GM19463 (cell line): ENCODE data around the gene GPS1.
A peak's percentile ranks its signal among the peaks of the same experiment; 100 is the strongest.
"Not testable (repeated sequence)": the region's sequence is repeated elsewhere in the genome, so short reads cannot be mapped to it uniquely, and the experiment has no call there.

Experiments used
- ATAC-seq: cut with Tn5 transposase; IDR thresholded peaks from one replicate; pipeline ENCODE4 v1.9.1; 2021; ENCODE audit warnings: mild to moderate bottlenecking, moderate library complexity; ENCODE audit not compliant: unreplicated experiment

GPS1 gene

DNA sequence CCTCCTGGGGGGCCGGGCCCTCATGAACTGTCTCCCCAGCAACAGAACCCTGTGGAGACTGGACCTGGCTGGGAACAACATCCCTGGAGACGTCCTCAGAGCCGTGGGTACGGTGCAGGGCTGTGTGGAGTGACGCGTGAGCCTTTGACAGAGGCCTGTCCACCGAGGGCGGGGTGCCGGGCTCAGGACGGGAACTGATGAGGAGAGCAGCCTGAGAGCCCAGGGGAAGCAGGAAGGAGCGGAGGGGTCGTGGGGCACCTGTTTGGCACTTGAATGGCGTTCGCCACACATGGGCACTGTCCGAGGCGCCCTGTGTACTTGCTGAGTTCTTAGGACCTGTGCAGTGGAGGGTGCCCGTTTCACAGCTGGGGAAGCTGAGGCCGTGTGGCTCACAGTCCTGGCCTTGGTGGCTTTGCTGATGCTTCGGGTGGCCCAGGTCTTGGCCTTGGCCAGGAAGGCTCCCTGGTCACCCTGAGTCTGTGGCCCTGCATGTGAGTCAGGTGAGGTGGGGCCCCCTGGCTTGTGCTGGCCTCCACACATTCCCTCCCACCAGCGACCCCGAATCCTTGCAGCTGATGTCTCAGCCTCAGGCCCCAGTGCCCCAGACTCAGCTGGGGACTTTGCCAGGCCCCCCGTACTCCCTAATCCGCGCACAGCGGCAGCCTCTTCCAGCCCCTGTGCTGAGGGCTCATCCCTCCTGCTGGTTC, 26.1 kb upstream of the GPS1 start:
- no peak for ATAC-seq

DNA sequence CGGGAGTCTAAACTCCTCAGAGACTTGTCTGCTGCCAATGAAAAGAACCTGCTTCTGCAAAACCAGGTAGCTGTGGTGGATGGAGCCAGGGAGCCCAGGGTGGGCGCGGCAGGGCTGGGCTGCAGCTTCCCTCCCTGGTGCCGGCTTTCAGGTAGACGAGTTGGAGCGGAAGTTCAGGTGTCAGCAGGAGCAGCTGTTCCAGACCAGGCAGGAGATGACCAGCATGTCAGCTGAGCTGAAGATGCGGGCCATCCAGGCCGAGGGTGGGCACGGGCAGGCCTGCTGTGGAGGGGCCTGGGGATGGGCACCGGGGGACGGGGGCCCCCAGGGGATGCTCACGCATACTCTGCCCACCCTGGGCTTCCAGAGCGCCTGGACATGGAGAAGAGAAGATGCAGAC, 23.5 kb upstream of the GPS1 start:
- no peak for ATAC-seq

DNA sequence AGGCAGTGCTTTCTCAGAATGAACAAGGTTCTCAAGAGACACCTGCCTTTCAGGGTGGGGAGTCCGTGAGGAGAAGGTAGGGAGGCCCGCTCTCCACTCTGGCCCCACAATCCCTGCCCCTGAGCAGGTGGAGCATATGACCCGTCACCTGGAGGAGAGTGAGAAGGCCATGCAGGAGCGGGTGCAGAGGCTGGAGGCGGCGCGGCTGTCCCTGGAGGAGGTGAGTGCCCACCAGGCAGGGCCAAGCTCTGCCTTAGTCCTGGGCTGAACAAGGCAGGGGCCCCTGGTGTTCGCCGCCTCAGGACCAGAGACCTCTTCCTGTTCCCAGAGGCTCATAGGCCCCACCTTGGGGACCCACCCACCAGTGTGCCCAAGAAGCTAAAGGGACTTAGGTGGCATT, 22.7 kb upstream of the GPS1 start:
- no peak for ATAC-seq

DNA sequence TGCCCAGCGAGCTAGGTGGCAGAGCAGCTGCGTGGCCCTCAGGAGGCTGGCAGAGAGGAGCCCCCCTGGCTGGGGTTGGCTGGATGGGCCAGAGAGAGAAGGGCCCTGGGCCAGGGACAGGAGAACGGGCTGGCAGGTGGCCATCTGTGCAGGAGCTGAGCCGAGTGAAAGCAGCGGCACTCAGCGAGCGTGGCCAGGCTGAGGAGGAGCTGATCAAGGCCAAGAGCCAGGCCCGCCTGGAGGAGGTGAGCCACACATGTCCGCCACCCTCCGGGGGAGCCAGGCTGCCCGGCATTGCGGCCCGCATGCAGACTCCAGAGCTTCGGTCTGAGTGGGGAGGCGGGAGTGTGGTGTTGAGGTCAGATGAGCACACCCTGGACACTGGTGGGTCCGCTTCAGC, 22.3 kb upstream of the GPS1 start:
- no peak for ATAC-seq

DNA sequence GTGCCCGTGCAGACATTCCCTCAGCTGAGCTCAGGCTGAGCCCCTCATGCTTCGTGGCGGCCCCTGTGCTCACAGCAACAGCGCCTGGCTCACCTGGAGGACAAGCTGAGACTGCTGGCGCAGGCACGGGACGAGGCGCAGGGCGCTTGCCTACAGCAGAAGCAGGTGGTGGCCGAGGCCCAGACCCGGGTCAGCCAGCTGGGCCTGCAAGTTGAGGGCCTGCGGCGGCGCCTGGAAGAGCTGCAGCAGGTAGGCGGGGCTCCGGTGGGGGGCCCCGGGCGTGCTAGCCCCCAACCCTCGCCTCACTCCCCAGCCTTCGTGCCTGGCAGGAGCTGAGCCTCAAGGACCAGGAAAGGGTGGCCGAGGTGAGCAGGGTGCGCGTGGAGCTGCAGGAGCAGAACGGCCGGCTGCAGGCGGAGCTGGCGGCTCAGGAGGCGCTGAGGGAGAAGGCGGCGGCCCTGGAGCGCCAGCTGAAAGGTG, 21.7 kb upstream of the GPS1 start:
- no peak for ATAC-seq

DNA sequence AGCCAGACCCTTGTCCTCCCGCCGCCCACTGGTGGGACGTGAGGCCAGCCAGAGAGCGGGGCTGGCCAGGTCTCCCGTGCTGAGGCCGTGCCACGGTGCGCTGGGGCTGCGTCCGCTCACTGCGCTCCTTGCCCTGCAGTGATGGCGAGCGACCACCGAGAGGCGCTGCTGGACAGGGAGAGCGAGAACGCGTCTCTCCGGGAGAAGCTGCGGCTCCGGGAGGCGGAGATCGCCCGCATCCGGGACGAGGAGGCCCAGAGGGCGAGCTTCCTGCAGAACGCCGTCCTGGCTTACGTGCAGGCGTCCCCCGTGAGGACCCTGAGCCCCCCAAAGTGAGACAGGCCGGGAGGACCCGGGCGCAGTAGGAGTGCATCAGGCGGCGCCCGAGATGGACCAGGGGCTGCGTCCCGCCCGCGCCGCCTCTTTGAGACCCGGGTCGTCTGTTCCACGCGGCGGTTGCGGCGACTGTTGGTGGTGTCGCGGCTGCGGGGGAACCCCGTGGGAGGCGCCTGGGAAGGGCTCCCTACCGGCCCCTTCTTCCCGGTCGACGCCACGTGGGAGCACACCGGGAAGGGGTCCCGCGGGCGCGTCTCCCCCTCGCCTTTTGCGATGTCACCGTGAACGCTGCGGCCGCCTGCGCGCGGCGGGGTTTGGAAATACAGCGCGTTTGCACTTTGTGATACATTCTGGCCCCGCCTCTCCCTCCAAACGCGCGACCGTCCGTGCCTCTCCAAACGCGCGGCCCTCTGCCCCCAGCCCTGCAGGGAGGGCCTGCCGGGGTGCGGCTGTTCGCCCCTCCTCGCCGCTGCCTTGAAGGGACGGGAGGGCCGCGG, 21.0 kb upstream of the GPS1 start:
- ATAC-seq = no peak

DNA sequence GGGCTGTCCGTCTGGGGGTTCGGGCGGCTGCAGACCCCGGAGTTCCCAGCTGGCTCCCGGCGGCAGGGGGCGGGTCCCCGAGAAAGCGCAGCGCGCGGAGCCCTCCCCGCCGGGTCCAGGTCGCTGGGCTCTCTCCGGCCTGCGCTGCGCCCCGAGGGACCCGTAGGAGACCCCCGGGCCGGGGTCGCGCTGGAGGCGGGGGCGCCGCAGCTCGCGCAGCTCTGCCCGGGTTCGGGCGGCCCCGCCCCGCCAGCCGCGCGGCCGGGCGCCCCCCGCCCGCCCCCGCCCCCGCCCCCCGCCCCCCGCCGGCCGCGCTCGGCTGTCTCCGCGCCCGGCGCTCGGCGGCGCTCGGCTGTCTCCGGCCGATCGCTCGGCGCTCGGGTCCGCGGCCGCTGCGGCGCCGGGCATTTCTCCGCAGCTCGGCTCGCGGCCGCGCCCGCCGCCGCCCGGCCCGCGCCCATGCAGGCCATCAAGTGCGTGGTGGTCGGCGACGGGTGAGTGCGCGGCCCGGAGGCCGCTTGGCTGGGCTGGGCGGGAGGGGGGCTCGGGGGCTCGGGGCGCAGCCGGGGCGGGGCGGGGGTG, 20.3 kb upstream of the GPS1 start, which contains the start of gene RAC3:
RAC3 (plus strand) TSS at position 376 of the 582 bp plus-strand sequence; CDS start at position 460, 84 bp downstream.
- no peak for ATAC-seq

DNA sequence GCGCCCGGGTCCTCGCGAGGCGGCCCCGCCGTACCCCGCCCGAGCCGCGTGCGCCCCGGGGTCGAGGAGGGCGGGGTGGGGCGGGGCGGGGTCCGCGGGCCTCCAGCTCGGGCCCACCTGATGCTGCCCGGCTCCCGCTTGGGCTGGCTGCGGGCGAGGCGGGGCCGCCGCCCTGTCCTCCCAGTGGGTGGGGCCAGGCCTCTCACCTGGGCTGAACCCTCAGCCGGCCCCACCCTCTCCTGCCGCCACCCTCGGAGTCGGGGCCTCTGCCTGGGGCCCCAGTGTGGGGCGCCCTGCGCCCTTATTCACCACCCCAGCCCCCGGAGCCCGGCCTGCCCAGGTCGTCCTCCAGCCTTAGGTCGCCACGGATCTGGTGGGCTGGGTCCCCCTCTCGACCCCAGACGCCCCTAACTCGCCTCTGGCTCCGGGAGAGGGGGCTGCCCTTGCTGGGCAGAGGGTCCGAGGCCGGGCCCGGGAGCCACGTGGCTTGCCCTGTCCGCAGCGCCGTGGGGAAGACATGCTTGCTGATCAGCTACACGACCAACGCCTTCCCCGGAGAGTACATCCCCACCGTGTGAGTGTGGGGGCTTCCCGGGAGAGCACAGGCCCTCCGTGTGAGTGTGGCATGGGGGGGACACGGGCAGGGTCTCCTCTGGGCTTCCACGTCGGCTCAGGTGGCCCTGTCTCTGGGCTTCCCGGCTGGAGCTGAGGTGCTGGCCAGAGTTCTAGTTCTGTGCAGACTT, 19.6 kb upstream of the GPS1 start:
- no peak for ATAC-seq

DNA sequence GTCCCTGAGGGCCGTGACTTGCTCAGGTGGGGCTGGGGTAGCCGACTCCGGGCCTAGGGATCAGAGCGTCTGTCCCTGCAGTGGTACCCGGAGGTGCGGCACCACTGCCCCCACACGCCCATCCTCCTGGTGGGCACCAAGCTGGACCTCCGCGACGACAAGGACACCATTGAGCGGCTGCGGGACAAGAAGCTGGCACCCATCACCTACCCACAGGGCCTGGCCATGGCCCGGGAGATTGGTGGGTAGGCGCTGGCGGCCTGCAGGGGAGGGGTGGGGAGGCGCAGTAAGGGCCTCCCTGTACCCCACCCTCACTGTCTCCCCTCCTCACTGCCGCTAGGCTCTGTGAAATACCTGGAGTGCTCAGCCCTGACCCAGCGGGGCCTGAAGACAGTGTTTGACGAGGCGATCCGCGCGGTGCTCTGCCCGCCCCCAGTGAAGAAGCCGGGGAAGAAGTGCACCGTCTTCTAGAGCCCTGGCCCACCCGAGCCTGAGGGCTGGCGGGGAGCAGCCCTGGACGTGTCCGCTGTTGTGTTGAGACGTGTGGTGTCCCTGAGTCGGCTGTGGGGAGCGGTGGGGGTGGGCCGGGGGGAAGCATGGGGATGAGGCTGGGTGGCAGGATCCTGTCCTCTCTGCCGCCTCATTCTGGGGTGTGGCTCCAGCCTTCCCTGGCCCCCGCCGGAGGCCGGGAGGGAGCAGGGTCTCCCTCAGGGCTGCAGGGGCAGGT, 18.2 kb upstream of the GPS1 start:
- no peak for ATAC-seq

DNA sequence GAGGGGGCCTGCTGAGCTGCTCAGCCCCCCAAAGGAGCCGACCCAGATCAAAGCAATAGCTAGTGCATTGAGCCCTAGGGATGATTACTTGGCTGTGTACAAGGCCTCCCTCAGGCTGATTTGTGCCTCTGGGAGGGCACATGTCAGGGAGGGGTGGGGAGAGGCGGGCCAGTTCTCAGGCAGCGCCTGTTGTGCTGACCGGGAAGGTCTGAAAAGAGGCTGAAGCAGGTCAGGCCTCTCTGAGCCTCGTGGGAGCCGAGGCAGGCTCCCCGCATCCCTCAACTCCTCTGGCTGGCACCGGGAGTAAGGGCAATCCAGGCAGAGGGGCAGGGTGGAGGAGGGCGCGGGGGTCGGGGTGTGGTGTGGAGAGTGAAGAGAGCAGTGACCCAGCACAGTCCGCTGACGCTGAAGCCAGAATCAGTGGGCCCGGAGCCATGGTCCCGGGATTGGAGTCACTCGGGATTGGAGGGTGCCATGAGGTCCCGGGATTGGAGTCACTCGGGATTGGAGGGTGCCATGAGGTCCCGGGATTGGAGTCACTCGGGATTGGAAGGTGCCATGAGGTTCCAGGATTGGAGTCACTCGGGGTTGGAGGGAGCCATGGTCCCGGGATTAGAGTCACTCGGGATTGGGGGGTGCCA, 17.2 kb upstream of the GPS1 start:
- ATAC-seq = no peak

DNA sequence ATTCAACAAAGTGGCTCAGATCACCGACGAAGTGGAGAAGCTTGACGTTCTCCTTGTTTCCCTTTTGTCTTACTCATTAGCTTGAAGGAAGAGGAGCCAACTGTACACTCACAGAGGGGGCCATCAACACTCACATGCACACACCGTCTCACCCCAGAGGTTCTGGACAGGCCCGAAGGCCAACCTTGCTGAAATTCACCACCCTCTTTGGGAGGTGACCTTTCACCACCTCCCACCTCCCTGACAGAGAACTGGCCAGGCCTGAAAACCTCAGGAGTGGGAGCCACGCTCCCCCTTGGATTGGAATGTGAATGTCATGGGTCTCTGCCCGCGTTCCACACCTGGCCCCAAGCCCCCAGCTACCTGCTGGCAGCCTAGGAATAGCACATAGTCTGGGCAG, 16.2 kb upstream of the GPS1 start:
- ATAC-seq = no peak

DNA sequence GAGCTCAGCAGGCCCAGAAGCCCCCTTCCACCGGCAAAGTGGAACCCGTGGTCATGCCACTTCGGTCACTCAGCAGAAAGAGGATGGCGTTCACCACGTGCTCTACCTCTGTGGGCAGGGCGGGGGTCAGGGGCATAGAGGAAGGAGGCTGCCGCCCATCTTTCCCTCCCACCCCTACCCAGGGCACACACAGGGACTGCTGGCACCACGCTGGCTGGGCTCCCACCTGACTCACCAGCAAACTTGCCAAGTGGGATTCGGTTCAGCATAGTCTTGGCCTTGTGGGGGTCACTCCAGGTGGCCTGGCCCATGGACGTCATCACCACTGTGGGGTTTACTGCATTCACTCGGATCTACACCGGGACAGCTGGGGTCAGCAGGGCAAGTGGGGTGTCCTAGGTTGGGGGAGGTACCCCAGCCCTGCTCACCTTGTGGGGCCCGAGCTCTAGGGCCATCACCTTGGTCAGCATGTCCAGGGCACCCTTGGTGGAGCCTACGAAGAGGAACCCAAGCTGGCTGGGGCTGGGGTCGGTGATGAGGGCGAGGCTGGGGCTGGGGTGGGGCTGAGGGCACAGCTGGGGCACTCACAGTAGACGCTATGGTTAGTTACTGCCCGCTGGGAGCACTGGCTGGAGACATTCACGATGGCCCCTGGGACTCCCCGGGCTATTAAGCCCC, 15.6 kb upstream of the GPS1 start:
- ATAC-seq = no peak

DNA sequence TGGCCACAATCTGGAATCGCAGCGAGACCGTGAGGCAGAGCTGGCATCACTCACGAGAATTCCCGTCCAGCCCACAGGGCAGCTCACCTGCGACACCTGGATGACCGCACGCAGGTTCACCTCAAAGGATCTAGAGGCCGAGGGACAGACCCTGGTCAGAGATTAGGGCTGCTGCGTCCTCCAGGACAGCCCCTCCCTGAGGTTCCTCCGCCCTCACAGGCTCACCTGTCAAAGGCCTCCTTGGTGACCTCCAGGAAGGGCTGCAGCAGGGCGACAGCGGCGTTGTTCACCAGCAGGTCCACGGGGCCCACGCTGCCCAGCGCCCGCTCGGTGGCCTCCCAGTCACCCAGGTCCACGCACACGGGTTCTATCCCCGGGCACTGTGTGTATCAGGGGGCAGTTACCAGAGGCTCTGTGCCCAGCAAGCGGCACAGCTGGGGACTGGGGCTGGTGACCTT, 15.0 kb upstream of the GPS1 start:
- ATAC-seq = no peak

DNA sequence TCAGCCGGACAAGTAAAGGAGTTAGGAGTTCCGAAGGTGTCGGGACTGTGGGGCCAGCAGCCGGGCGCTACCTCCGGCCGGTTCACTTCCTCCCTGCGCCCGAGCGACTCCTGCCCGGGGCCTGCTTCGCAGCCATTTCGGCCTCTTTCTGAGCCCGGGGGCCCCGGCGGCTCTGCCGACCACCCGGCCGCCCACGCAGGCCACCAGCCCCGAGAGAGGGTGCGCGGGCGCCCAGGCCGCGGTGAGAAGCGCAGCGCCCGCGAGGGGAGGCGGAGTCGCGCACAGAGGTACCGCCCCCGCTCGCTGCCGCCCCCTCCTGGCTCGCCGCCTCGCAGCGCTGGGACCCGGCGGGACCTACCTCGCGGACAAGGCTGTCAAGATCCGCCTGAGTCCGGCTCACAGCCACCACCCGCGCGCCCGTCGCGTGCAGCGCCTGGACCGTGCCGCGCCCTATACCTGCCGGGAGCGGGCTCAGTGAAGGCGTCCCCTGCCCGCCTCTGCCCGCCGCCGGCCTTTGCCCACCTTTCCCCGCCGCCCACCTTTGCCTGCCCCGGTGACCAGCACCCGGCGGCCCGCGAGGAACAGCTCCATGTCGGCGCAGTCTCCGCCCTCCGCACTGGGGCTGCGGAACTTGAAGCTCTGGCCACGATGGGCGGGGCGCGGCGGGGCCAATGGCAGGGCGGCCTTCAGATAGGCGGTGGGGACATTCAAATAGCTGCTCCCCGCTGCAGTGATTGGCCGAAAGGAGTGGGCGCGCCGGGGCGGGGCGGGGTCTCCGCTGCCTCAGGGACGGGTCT, 14.4 kb upstream of the GPS1 start, which contains the start of gene DCXR:
DCXR (minus strand) TSS at position 606 of the 797 bp plus-strand sequence; CDS start at position 591, 15 bp downstream.
- peak; percentile 88 for ATAC-seq

DNA sequence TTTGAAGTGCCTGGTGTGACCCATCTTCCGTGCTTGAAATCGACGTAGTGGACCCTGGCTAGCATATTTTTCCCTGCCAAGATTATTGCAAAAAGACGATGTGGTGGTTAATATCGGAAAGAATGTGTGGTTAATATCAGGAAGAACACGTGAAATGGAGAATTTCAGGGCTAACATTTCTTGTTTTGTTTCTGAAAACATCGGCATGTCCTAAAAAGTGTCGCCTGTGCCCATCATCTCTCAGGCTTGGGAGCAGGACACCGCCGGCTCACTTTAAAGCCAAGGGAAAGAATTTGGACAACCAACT, 13.9 kb upstream of the GPS1 start:
- ATAC-seq = no peak

DNA sequence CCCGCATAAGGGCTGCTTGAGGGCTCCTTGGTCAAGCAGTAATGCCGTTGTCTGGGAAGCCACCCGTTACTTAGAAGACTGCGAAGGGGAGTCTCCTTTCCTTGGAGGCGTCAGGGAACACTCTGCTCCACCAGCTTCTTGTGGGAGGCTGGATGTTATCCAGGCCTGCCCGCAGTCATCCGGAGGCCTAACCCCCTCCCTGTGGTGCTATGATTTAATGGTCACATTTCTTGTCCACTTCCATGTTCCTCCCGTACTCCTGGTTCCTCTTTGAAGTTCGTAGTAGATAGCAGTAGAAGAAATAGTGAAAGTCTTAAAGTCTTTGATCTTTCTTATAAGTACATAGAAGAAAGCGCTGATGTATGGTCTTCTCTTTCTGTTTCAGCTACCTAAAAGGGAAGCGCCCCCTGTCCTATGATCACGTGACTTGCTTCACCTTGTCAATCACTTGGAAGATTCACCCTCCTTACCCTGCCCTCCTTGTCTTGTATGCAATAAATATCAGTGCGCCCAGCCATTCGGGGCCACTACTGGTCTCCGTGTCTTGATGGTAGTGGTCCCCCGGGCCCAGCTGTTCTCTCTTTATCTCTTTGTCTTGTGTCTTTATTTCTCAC, 12.8 kb upstream of the GPS1 start:
- ATAC-seq = not testable (repeated sequence)

DNA sequence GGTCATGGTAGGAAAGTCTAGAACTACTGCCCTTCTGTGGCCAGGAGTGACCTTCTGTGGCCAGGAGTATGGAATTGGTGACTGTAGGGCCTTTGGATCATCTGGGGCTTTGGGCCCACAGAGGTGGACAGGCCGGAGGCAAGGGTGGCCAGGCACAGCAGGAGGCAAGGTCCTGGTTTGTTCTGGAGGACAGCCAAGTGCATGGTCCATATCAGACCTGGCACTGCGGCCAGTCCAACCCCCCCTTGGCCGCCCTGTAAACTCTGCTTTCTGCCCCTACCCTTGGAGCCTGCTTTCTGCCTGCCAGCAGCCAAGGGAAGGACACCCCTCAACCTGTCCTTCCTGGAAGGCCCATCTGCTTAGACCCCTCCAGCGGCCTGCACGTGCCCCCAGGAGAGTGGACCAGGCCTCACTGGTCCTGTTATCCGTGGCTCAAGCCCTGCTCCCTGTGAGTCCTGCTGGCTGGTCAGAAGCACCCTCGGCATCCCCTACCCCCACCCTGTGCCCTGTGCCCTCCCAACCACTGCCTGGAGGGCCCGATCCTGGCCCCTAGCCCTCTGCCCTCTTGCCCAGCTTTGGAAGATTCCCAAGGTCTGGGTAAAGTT, 11.9 kb upstream of the GPS1 start:
- ATAC-seq = no peak
